Measurements from ENCODE around the gene GIPC2. TPM values are rescaled to one million over a fixed set of nuclear protein-coding genes. Genes with fewer than 3 reads are reported as not detected.
A peak's percentile ranks its signal among the peaks of the same experiment; 100 is the strongest.

GIPC2 gene
- total and polyA plus RNA-seq, 2 of the 4 experiments (the other 2 are of a cell fraction): 0.07 to 0.18 TPM

- Histone ChIP-seq H3K4me3 (ENCODE audit: insufficient read depth, low read depth, low read length) (no peak overlapping the region), H2AK5ac (ENCODE audit: low read depth, low read length) (no peak overlapping the region; the same call in 1 of the 2 replicates), H4K20me1 (ENCODE audit: insufficient read depth, low read length) (no peaks in the 10 kb centered on the region), H2AFZ (replicated peaks; ENCODE audit: low read length, poor library complexity) (no peak overlapping the region), H3K4me1 (ENCODE audit: control insufficient read depth, insufficient read depth, low read length) (peaks cover 1% of the 10 kb centered on the region; the same call in 1 of the 2 replicates), H2BK5ac (ENCODE audit: low read depth, low read length, poor library complexity, severe bottlenecking) (no peak overlapping the region), H2AK9ac (replicated peaks; ENCODE audit: low read depth, low read length, poor library complexity) (no peak overlapping the region), H3K36me3 (ENCODE audit: control insufficient read depth, insufficient read depth, low read length) (no peaks in the 10 kb centered on the region), H3K18ac (ENCODE audit: low read depth, low read length) (peak overlapping the region; percentile 51; the same call in 1 of the 2 replicates), H3K9me1 (ENCODE audit: insufficient read depth, low read length) (peaks cover 5% of the 10 kb centered on the region; the same call in 1 of the 2 replicates), H4K8ac (ENCODE audit: low read depth in 2 of 2, low read length in 2 of 2) (no peak overlapping the region), H4K5ac (ENCODE audit: low read depth, low read length) (no peak overlapping the region; the same call in 1 of the 2 replicates), H3K4ac (ENCODE audit: low read depth, low read length) (no peak overlapping the region), H2BK15ac (ENCODE audit: low read depth, low read length) (peak overlapping the region; percentile 41; the same call in 1 of the 3 replicates), H3K27me3 (ENCODE audit: control insufficient read depth, insufficient read depth, low read length) (no peaks in the 10 kb centered on the region), H3K23ac (ENCODE audit: low read depth, low read length) (no peak overlapping the region), H2BK20ac (ENCODE audit: low read depth, low read length) (peak overlapping the region; percentile 66), H3K4me2 (ENCODE audit: low read depth, low read length) (no peak overlapping the region), H3K9me3 (ENCODE audit: control insufficient read depth, insufficient read depth, low read length) (no peaks in the 10 kb centered on the region), H2BK120ac (ENCODE audit: low read depth, low read length) (no peak overlapping the region), H4K91ac (ENCODE audit: insufficient read depth, low read depth, low read length) (no peak overlapping the region), H3K56ac (ENCODE audit: extremely low read depth, insufficient read depth, low read length) (no peak overlapping the region), H3K27ac (ENCODE audit: insufficient read depth, low read length) (no peak overlapping the region), H3K14ac (replicated peaks; ENCODE audit: low read depth, low read length) (no peak overlapping the region; the same call in 1 of the 2 replicates), H3K9ac (ENCODE audit: low read depth, low read length) (no peak overlapping the region), H3K79me1 (ENCODE audit: low read depth in 1 of 2, low read length in 2 of 2) (no peaks in the 10 kb centered on the region)
- TF ChIP-seq RCOR1 (IDR thresholded peaks at IDR 0.05; ENCODE audit: insufficient replicate concordance, low read length) (no peak), MAFK (IDR thresholded peaks at IDR 0.05; ENCODE audit: low read depth, low read length) (no peak), CTCF (conservative IDR thresholded peaks at IDR 0.05; ENCODE audit: low read depth, low read length) (no peak), CHD1 (IDR thresholded peaks at IDR 0.05; ENCODE audit: low read depth, low read length) (no peak), RAD21 (IDR thresholded peaks at IDR 0.05; ENCODE audit: low read length) (no peak), RFX5 (IDR thresholded peaks at IDR 0.05; ENCODE audit: low read depth, low read length) (no peak), MXI1 (IDR thresholded peaks at IDR 0.05; ENCODE audit: borderline replicate concordance, low read depth, low read length) (no peak), MAZ (IDR thresholded peaks at IDR 0.05; ENCODE audit: borderline replicate concordance, low read depth, low read length) (no peak), BHLHE40 (IDR thresholded peaks at IDR 0.05; ENCODE audit: low read depth, low read length) (no peak), FOS (IDR thresholded peaks at IDR 0.05; ENCODE audit: low read depth, low read length) (no peak)
- in situ Hi-C loops (cut with MboI; ENCODE audit: low sequenced_read_pairs): no loop called here
- no TSS peak for BruUV-seq (replicated peaks)
- ATAC-seq (ENCODE audit: low read depth) (no peak), DNase-seq (no peak)
- dilution Hi-C loops (cut with HindIII; ENCODE audit: low sequenced_read_pairs, unreplicated experiment): no loop called here
- intact Hi-C loops (cut with micrococcal nuclease): no loop called here
- CTCF ChIA-PET: interaction anchor here (0.6 kb wide), 1 partner anchor 532 kb away, joined by 3 read pairs; no protein-coding TSS in a partner anchor
- POLR2A ChIA-PET (ENCODE audit: unreplicated experiment): no interaction called here
- no CpG with 5 or more reads among the region's 2 CpGs for WGBS, 2 experiments (ENCODE audit: extremely low coverage in 2 of 2, insufficient read length in 1 of 2)
Observed at GRCh38 chr1:78069784-78070183, 24.0 kb downstream of the GIPC2 start.

All from IMR-90 (cell line).